DOHH2 (cell line): ENCODE data around the gene PPP2R5A.
"Not testable (repeated sequence)": the region's sequence is repeated elsewhere in the genome, so short reads cannot be mapped to it uniquely, and the experiment has no call there.

Experiments used
- H3F3A ChIP-seq: fragments of 200-600 bp; sonication (generic), shearing (Covaris generic); 2 replicates; pipeline ENCODE4 v1.6.0; 2016; ENCODE audit warnings: antibody characterized with exemption, mild to moderate bottlenecking; ENCODE audit not compliant: control insufficient read depth, insufficient read depth
- H3K27ac ChIP-seq: fragments of 200-600 bp; sonication (generic); 2 replicates; pipeline ENCODE4 v1.5.1; 2014; ENCODE audit warnings: low read depth, mild to moderate bottlenecking, low read length, moderate library complexity
- H3K27me3 ChIP-seq: fragments of 200-600 bp; sonication (generic); 2 replicates; pipeline ENCODE4 v1.6.1; 2014; ENCODE audit warnings: mild to moderate bottlenecking, low read length, mixed read lengths; ENCODE audit not compliant: control insufficient read depth
- H3K36me3 ChIP-seq: fragments of 200-600 bp; sonication (generic); 2 replicates; pipeline ENCODE4 v1.6.1; 2014; ENCODE audit warnings: mild to moderate bottlenecking, low read length, moderate library complexity, mixed read lengths; ENCODE audit not compliant: control insufficient read depth
- H3K4me1 ChIP-seq: fragments of 200-600 bp; sonication (generic); 2 replicates; pipeline ENCODE4 v1.6.1; 2014; ENCODE audit warnings: mild to moderate bottlenecking, low read length, mixed read lengths; ENCODE audit not compliant: control insufficient read depth
- H3K4me2 ChIP-seq: fragments of 200-600 bp; sonication (generic); 2 replicates; pipeline ENCODE4 v1.6.0; 2014; ENCODE audit warnings: mild to moderate bottlenecking, low read length, moderate library complexity
- H3K4me3 ChIP-seq: fragments of 200-600 bp; sonication (generic); 2 replicates; pipeline ENCODE4 v1.5.1; 2014; ENCODE audit warnings: mild to moderate bottlenecking, low read length, mixed read lengths
- H3K79me2 ChIP-seq: fragments of 200-600 bp; sonication (generic); 2 replicates; pipeline ENCODE4 v1.6.1; 2014; ENCODE audit warnings: mild to moderate bottlenecking, low read length, mixed read lengths; ENCODE audit not compliant: control insufficient read depth
- H3K9me2 ChIP-seq: fragments of 200-600 bp; sonication (generic); replicated peaks from 2 replicates; pipeline ENCODE4 v1.6.1; 2014; ENCODE audit warnings: mild to moderate bottlenecking, low read length, mixed read lengths; ENCODE audit not compliant: control insufficient read depth
- H3K9me3 ChIP-seq: fragments of 200-600 bp; sonication (generic); 2 replicates; pipeline ENCODE4 v1.6.1; 2014; ENCODE audit warnings: antibody characterized with exemption, low read length, mixed read lengths; ENCODE audit not compliant: control insufficient read depth, insufficient read depth
- H4K20me1 ChIP-seq: fragments of 200-600 bp; sonication (generic); 2 replicates; pipeline ENCODE4 v1.6.0; 2014; ENCODE audit warnings: low read depth, mild to moderate bottlenecking, antibody characterized with exemption, low read length, moderate library complexity; ENCODE audit not compliant: control insufficient read depth, insufficient read depth
- EZH2phosphoT487 ChIP-seq: fragments of 200-600 bp; sonication (generic); IDR thresholded peaks from 2 replicates; pipeline ENCODE4 v1.6.1; 2017; ENCODE audit warnings: borderline replicate concordance, mild to moderate bottlenecking, antibody characterized with exemption, low read length, moderate library complexity, mixed read lengths
- TF ChIP-seq, protein P1 (sequence below): fragments of 200-600 bp; sonication (generic); IDR thresholded peaks from one replicate; pipeline ENCODE4 v1.5.1; 2014; ENCODE audit warnings: antibody characterized with exemption, mild to moderate bottlenecking, low read depth, low read length; ENCODE audit not compliant: poor library complexity, severe bottlenecking

The PPP2R5A gene

DNA sequence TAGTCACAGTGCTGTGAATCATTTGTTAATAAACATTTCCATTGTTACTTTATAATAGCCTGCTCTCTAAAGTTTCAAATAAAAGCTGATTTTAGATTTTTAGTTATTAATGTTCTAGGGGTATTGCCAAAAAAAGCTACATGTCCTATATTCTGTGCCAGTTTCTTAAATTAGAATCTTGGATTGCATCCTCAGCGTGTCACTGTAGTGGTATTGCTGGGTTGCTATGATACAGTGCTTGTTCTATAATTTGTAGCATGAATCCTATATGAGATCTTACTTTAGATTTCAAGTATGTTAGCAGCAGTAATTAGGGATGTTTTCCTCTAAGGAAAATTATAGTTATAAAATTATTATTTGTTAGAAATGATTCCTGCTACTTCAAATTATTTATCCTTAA is 16.4 kb downstream of the PPP2R5A start:
- peaks cover 77% of the 10 kb centered on the region for H3K79me2 ChIP-seq

DNA sequence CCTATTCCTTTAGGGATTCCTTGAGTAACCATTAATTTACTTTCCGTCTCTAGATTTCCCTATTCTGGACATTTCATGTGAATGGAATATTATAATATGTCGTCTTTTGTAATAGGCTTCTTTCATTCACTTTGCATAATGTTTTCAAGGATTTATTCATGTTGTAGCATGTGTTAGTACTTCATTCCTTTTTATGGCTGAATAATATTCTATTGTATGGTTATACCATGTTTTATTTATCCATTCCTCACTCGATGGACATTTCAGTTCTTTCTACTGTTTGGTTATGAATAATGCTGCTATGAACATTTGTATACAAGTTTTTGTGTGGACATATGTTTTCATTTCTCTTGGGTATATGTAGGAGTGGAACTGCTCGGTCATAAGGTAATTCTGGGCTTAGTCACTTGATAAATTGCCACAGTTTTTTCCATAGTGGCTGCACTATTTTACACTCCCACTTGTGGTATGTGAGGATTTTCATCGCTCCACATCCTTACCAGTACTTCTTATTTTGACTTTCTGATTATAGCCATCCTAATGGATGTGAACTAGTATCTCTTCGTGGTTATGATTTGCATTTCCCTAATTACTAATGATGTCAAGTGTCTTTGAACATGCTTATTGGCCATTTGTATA is 17.7 kb downstream of the PPP2R5A start:
- Histone ChIP-seq H3K9me3 (no peaks in the 10 kb centered on the region), H3K27me3 (no peaks in the 10 kb centered on the region), H3K36me3 (no peaks in the 10 kb centered on the region), H3K4me1 (peaks cover 5% of the 10 kb centered on the region), H3K9me2 (no peaks in the 10 kb centered on the region), H4K20me1 (no peaks in the 10 kb centered on the region; the same call in 1 of the 2 replicates), H3K27ac (no peak overlapping the region), H3K4me3 (no peak overlapping the region), H3F3A (no peaks in the 10 kb centered on the region), H3K4me2 (no peak overlapping the region), H3K79me2 (peaks cover 77% of the 10 kb centered on the region)
- no peak for TF ChIP-seq EZH2phosphoT487
- TF ChIP-seq, protein P1, sequence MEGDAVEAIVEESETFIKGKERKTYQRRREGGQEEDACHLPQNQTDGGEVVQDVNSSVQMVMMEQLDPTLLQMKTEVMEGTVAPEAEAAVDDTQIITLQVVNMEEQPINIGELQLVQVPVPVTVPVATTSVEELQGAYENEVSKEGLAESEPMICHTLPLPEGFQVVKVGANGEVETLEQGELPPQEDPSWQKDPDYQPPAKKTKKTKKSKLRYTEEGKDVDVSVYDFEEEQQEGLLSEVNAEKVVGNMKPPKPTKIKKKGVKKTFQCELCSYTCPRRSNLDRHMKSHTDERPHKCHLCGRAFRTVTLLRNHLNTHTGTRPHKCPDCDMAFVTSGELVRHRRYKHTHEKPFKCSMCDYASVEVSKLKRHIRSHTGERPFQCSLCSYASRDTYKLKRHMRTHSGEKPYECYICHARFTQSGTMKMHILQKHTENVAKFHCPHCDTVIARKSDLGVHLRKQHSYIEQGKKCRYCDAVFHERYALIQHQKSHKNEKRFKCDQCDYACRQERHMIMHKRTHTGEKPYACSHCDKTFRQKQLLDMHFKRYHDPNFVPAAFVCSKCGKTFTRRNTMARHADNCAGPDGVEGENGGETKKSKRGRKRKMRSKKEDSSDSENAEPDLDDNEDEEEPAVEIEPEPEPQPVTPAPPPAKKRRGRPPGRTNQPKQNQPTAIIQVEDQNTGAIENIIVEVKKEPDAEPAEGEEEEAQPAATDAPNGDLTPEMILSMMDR: no peak

More for the DNA sequence above, 16.4 kb downstream of the PPP2R5A start:
- Histone ChIP-seq H3K27ac (no peak overlapping the region), H3K9me3 (no peaks in the 10 kb centered on the region), H3K4me3 (no peak overlapping the region), H3F3A (no peaks in the 10 kb centered on the region), H3K36me3 (no peaks in the 10 kb centered on the region), H4K20me1 (no peaks in the 10 kb centered on the region; the same call in 1 of the 2 replicates), H3K4me2 (no peak overlapping the region), H3K9me2 (no peaks in the 10 kb centered on the region), H3K4me1 (peaks cover 5% of the 10 kb centered on the region), H3K27me3 (no peaks in the 10 kb centered on the region)
- TF ChIP-seq, protein P1: no peak
- no peak for TF ChIP-seq EZH2phosphoT487

GRCh38 chr1:212305342-212305741 is 20.1 kb downstream of the PPP2R5A start:
- no peaks in the 10 kb centered on the region for H3K4me1 ChIP-seq
- H3K79me2 ChIP-seq: peaks cover 89% of the 10 kb centered on the region
- no peaks in the 10 kb centered on the region for H3K27me3 ChIP-seq
- no peaks in the 10 kb centered on the region for H3K9me3 ChIP-seq
- no peaks in the 10 kb centered on the region for H3K9me2 ChIP-seq
- H3K36me3 ChIP-seq: peaks cover 3% of the 10 kb centered on the region; the same call in 1 of the 2 replicates
- H4K20me1 ChIP-seq: no peaks in the 10 kb centered on the region; the same call in 1 of the 2 replicates
- H3K4me2 ChIP-seq: no peak overlapping the region
- H3K4me3 ChIP-seq: no peak overlapping the region
- no peaks in the 10 kb centered on the region for H3F3A ChIP-seq
- TF ChIP-seq EZH2phosphoT487: no peak
- TF ChIP-seq, protein P1: no peak
- no peak overlapping the region for H3K27ac ChIP-seq

DNA sequence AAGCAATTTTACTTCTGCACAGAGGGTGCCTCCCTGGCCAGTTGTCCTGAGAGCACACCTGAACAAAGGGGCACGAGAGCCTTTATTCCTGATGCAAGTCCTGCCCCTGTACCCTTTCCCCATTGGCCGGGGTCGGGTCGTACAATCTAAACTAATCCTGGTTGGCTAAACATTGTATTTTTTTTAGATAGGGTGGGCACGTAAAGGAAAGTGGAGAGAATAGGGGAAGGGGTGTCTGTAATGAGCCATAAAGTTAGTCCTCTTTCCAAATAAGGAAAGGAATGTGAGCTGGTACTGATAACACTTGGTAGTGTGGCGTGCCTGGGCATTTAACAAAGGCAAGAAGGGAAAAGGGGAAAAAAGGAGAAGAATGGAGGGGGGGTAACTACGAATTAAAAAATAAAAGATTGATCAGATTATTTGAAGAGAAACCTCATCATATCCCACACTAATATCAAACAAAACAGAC is 20.8 kb downstream of the PPP2R5A start:
- H3K79me2 ChIP-seq: peaks cover 89% of the 10 kb centered on the region
- not testable (repeated sequence) for H4K20me1 ChIP-seq, H3F3A ChIP-seq

More for the DNA sequence above, 20.8 kb downstream of the PPP2R5A start:
- not testable (repeated sequence) for H3K27ac ChIP-seq, H3K9me3 ChIP-seq, H3K36me3 ChIP-seq, H3K4me2 ChIP-seq, H3K4me3 ChIP-seq, H3K27me3 ChIP-seq, H3K4me1 ChIP-seq, H3K9me2 ChIP-seq
